HepG2 (cell line): Measurements from ENCODE around the gene ABCC3. TPM values are rescaled to one million over a fixed set of nuclear protein-coding genes. Genes with fewer than 3 reads are reported as not detected.
A peak's percentile ranks its signal among the peaks of the same experiment; 100 is the strongest.

Experiments used
- ATAC-seq: fragments of 200-7000 bp; cut with Tn5 transposase; 3 replicates; pipeline ENCODE4 v1.9.1; 2020; ENCODE audit warnings: mild to moderate bottlenecking, moderate library complexity
- BruUV-seq: library from RNA; stranded (reverse); fragments of 400-500 nt; replicated peaks from 2 replicates; lab custom pipeline; 2021; lab: Mats Ljungman, UMichigan
- CTCF ChIA-PET: fragments of 300-600 bp; formaldehyde crosslinking; extraction: SDS; loops from one replicate; lab custom pipeline; 2021; ENCODE audit warnings: low total read pairs, inconsistent platforms, low intra/inter-chr PET ratio; lab: Yijun Ruan, JAX
- POLR2A ChIA-PET: fragments of 350-600 bp; sonication (Branson Sonifier 250); formaldehyde crosslinking; loops from one replicate; lab custom pipeline; 2020; ENCODE audit warnings: antibody characterized with exemption, inconsistent platforms; lab: Yijun Ruan, JAX
- DNase-seq: peaks from one replicate; pipeline ENCODE4 v3.0.0-alpha.2; 2015; ENCODE audit warnings: low spot score
- FAIRE-seq: peaks from 3 replicates; lab custom pipeline; 2011; peaks lifted over from hg19 to GRCh38; lab: Jason Lieb, UNC
- H2AFZ ChIP-seq: one replicate; pipeline ENCODE4 v1.6.1; 2011; ENCODE audit warnings: low read length, inconsistent platforms
- H3K27ac ChIP-seq: fragments of 300-600 bp; 3 replicates; pipeline ENCODE4 v1.8.0; 2011; ENCODE audit warnings: mixed run types, mild to moderate bottlenecking, mixed read lengths, low read length, inconsistent platforms; ENCODE audit not compliant: insufficient read depth; ENCODE audit errors: extremely low read length
- H3K27me3 ChIP-seq, 2 experiments: fragments of 200-600 bp in 1 of 2; 2 replicates in 1 of 2; 3 replicates in 1 of 2; pipeline versions ENCODE4 v1.6.0 to v1.8.0; 2011; ENCODE audit warnings: low read length in 2 of 2, mild to moderate bottlenecking in 2 of 2, moderate library complexity in 2 of 2, inconsistent platforms in 1 of 2; ENCODE audit not compliant: insufficient read depth in 2 of 2, control insufficient read depth in 1 of 2
- H3K36me3 ChIP-seq, 2 experiments: fragments of 200-600 bp in 1 of 2; replicated peaks in 1 of 2; 2 replicates in 1 of 2; 3 replicates in 1 of 2; pipeline versions ENCODE4 v1.5.1 to v1.8.0; 2011; ENCODE audit warnings: low read length in 2 of 2, inconsistent platforms in 1 of 2; ENCODE audit not compliant: insufficient read depth in 2 of 2, control insufficient read depth in 1 of 2
- H3K4me1 ChIP-seq: 2 replicates; pipeline ENCODE4 v1.5.1; 2012; ENCODE audit warnings: low read length, inconsistent platforms; ENCODE audit not compliant: insufficient read depth
- H3K4me2 ChIP-seq: 2 replicates; pipeline ENCODE4 v1.6.0; 2011; ENCODE audit warnings: low read depth, low read length, inconsistent platforms
- H3K4me3 ChIP-seq, 3 experiments: fragments of 200-600 bp in 1 of 3; sonication (generic), shearing (Covaris generic) in 1 of 3; replicated peaks in 1 of 3; 2 replicates each; pipeline ENCODE4 v1.5.1; 2011 to 2016; ENCODE audit warnings: low read length in 3 of 3, inconsistent platforms in 2 of 3, low read depth in 2 of 3, mild to moderate bottlenecking in 2 of 3, control low read depth in 1 of 3, mixed read lengths in 1 of 3; ENCODE audit not compliant: insufficient read depth in 1 of 3
- H3K79me2 ChIP-seq: one replicate; pipeline ENCODE4 v1.6.1; 2011; ENCODE audit warnings: low read length, inconsistent platforms; ENCODE audit not compliant: insufficient read depth
- H3K9ac ChIP-seq: 2 replicates; pipeline ENCODE4 v1.6.0; 2011; ENCODE audit warnings: mild to moderate bottlenecking, low read depth, low read length, inconsistent platforms; ENCODE audit not compliant: insufficient read depth
- H3K9me3 ChIP-seq: 2 replicates; pipeline ENCODE4 v1.5.1; 2012; ENCODE audit warnings: mild to moderate bottlenecking, low read length
- H4K20me1 ChIP-seq: 2 replicates; pipeline ENCODE4 v1.6.0; 2011; ENCODE audit warnings: inconsistent platforms, mild to moderate bottlenecking, low read length, moderate library complexity; ENCODE audit not compliant: insufficient read depth
- CENPT ChIP-seq: sonication (generic); formaldehyde crosslinking; IDR thresholded peaks from 2 replicates; pipeline ENCODE4 v1.8.0; 2022; ENCODE audit warnings: low read depth, mild to moderate bottlenecking, moderate library complexity, missing genetic modification reagents
- DRAP1 ChIP-seq: IDR thresholded peaks from 2 replicates; pipeline ENCODE4 v1.6.1; 2016; ENCODE audit warnings: missing genetic modification reagents, missing compliant biosample characterization
- MXD3 ChIP-seq: IDR thresholded peaks from 2 replicates; pipeline ENCODE4 v1.6.1; 2016; ENCODE audit warnings: mild to moderate bottlenecking, missing biosample characterization, missing genetic modification reagents
- NFATC3 ChIP-seq: sonication (generic); formaldehyde crosslinking; IDR thresholded peaks from 2 replicates; pipeline ENCODE4 v1.5.1; 2020; ENCODE audit warnings: mild to moderate bottlenecking, missing genetic modification reagents
- PHF8 ChIP-seq: sonication (generic); formaldehyde crosslinking; IDR thresholded peaks from 2 replicates; pipeline ENCODE4 v1.5.0; 2020; ENCODE audit warnings: missing genetic modification reagents
- SMAD1 ChIP-seq: sonication (generic); formaldehyde crosslinking; IDR thresholded peaks from 2 replicates; pipeline ENCODE4 v1.4.0; 2020; ENCODE audit warnings: missing genetic modification reagents, low read depth, mild to moderate bottlenecking, borderline replicate concordance
- TP53 ChIP-seq: sonication (generic); formaldehyde crosslinking; conservative IDR thresholded peaks from 2 replicates; pipeline ENCODE4 v1.4.0; 2020; ENCODE audit warnings: missing genetic modification reagents
- XRCC5 ChIP-seq: fragments of 200-400 bp; formaldehyde crosslinking; optimal IDR thresholded peaks from 2 replicates; pipeline ENCODE3; 2017; ENCODE audit warnings: mild to moderate bottlenecking, low read length
- ZFP91 ChIP-seq: sonication (generic); formaldehyde crosslinking; IDR thresholded peaks from 2 replicates; pipeline ENCODE4 v1.9.0; 2022; ENCODE audit warnings: missing genetic modification reagents, mild to moderate bottlenecking, borderline replicate concordance
- ZKSCAN5 ChIP-seq: sonication (generic); formaldehyde crosslinking; IDR thresholded peaks from 2 replicates; pipeline ENCODE4 v1.5.1; 2020; ENCODE audit warnings: mild to moderate bottlenecking, missing genetic modification reagents
- ZNF281 ChIP-seq: sonication (generic); formaldehyde crosslinking; IDR thresholded peaks from 2 replicates; pipeline ENCODE4 v1.4.0; 2020; ENCODE audit warnings: missing genetic modification reagents, borderline replicate concordance
- ZNF432 ChIP-seq: sonication (generic); formaldehyde crosslinking; IDR thresholded peaks from 2 replicates; pipeline ENCODE4 v1.5.0; 2020; ENCODE audit warnings: missing genetic modification reagents, mild to moderate bottlenecking, borderline replicate concordance
- ZNF577 ChIP-seq: sonication (generic); formaldehyde crosslinking; IDR thresholded peaks from 2 replicates; pipeline ENCODE4 v1.4.0; 2020; ENCODE audit warnings: mild to moderate bottlenecking, low read depth, missing genetic modification reagents, borderline replicate concordance
- ZNF703 ChIP-seq: sonication (generic); formaldehyde crosslinking; IDR thresholded peaks from 2 replicates; pipeline ENCODE4 v1.5.1; 2020; ENCODE audit warnings: missing genetic modification reagents, mild to moderate bottlenecking, moderate library complexity, borderline replicate concordance
- WGBS: methylation state at CpG from one replicate; pipeline ENCODE4 v1.1.6; 2017; ENCODE audit warnings: low lambda C conversion rate; 5-methylcytosine and 5-hydroxymethylcytosine counted together
- in situ Hi-C: cut with HindIII; loops from 2 replicates; pipeline ENCODE4 v1.10.0; 2017; ENCODE audit warnings: low pct_unique_long_range_greater_than_20kb; ENCODE audit not compliant: extremely low pct_ligation_motif_present
- intact Hi-C: fragments of 100-400 bp; cut with micrococcal nuclease; formaldehyde crosslinking; loops from one replicate; pipeline ENCODE4 v1.10.0; 2022; ENCODE audit not compliant: unreplicated experiment
- polyA plus RNA-seq, 8 experiments: library from polyadenylated mRNA; depleted of rRNA in 3 of 8; stranded (reverse) in 7 of 8; unstranded in 1 of 8; fragments of >200 nt; fragmentation: Illumina TruSeq in 4 of 8; extraction: Trizol in 4 of 8; gene quantifications; 2 replicates each; pipeline versions ENCODE4 v1.2.1 to v1.2.3, GENCODE V29; 2011 to 2016; ENCODE audit warnings: low read depth in 4 of 8, missing spikeins in 1 of 8, mixed read lengths in 1 of 8; ENCODE audit not compliant: insufficient read depth in 1 of 8
- total RNA-seq, 5 experiments: library from RNA; depleted of rRNA; stranded (reverse); fragments of >200 nt; fragmentation: Illumina TruSeq; extraction: Trizol; gene quantifications; 2 replicates each; pipeline ENCODE4 v1.2.3, GENCODE V29; 2016; ENCODE audit warnings: low read depth in 1 of 5

ABCC3 gene
- total and polyA plus RNA-seq, 2 of the 13 experiments (the other 11 are each of a cell fraction or from before 2014, with no cell fraction given), result 25.2 to 50.7 TPM

- TF ChIP-seq ZNF281 (CRISPR knock-in tag), result 0 out of 2 replicates have a peak, but pooled peaks have one; percentile 36
- no peak for TF ChIP-seq NFATC3 (CRISPR knock-in tag)
- TF ChIP-seq TP53 (CRISPR knock-in tag), result no peak
- no peak for TF ChIP-seq PHF8 (CRISPR knock-in tag)
- TF ChIP-seq ZNF432 (CRISPR knock-in tag), result no peak
- TF ChIP-seq, all 625 proteins: peak for 170
These were observed 25.6 kb downstream of the ABCC3 start (continued) for GRCh38 chr17:50660042-50660886.

- Histone ChIP-seq H3K27ac (peak overlapping the region; percentile 82), H3K79me2 (no peaks in the 10 kb centered on the region), H3K36me3 (no peaks in the 10 kb centered on the region), H3K4me2 (peak overlapping the region; percentile 21; the same call in 1 of the 2 replicates), H3K4me3 (no peak overlapping the region), H3K27me3 (no peaks in the 10 kb centered on the region), H4K20me1 (no peaks in the 10 kb centered on the region), H2AFZ (no peak overlapping the region), H3K9me3 (no peaks in the 10 kb centered on the region), H3K9ac (peak overlapping the region; percentile 50), H3K4me1 (peaks cover 84% of the 10 kb centered on the region)
- 95% methylated on average over 9 of the region's 10 CpGs for WGBS
- ChIA-PET CTCF (no interaction called here), POLR2A (interaction anchor here (0.5 to 4.6 kb wide), 17 partner anchors 8 to 118 kb away, joined by 3 to 140 read pairs (median 7); partner anchors contain the start of genes ABCC3 and LUC7L3)
- in situ Hi-C loops (no loop called here), intact Hi-C loops (loop anchor here (2.0 kb wide), 1 partner anchor 18 kb away; no protein-coding TSS in a partner anchor)
- ATAC-seq (peak; percentile 5; the same call in 2 of the 3 replicates), DNase-seq (no peak), FAIRE-seq (no peak)
- BruUV-seq, result no TSS peak
- TF ChIP-seq DRAP1 (CRISPR knock-in tag) (no peak), ZNF703 (no peak), ZNF577 (CRISPR knock-in tag) (no peak), MXD3 (CRISPR knock-in tag) (0 out of 2 replicates have a peak, but pooled peaks have one; percentile 6), ZKSCAN5 (no peak), CENPT (CRISPR knock-in tag) (no peak), XRCC5 (peak; percentile 36), SMAD1 (CRISPR knock-in tag) (0 out of 2 replicates have a peak, but pooled peaks have one; percentile 57), ZFP91 (CRISPR knock-in tag) (peak; percentile 8; the same call in 1 of the 2 replicates)
These were observed 26.2 kb downstream of the ABCC3 start for GRCh38 chr17:50660887-50661345.
